Astrocyte (in vitro differentiated cells and primary cell): ENCODE results near the gene SH3BP4. TPM values are rescaled to one million over a fixed set of nuclear protein-coding genes. Genes with fewer than 3 reads are reported as not detected.

Experiments used
- DNase-seq: peaks from one replicate; pipeline ENCODE4 v3.0.0-alpha.2; 2010; ENCODE audit warnings: low read depth
- FAIRE-seq: peaks from 2 replicates; lab custom pipeline; 2011; peaks lifted over from hg19 to GRCh38; lab: Jason Lieb, UNC
- H2AFZ ChIP-seq: 2 replicates; pipeline ENCODE4 v1.6.0; 2012; ENCODE audit warnings: low read depth, low read length, inconsistent platforms
- H3K27ac ChIP-seq: 2 replicates; pipeline ENCODE4 v1.5.1; 2011; ENCODE audit warnings: low read depth, low read length, inconsistent platforms
- H3K27me3 ChIP-seq: 2 replicates; pipeline ENCODE4 v1.6.0; 2011; ENCODE audit warnings: low read length, inconsistent platforms; ENCODE audit not compliant: insufficient read depth
- H3K36me3 ChIP-seq: 2 replicates; pipeline ENCODE4 v1.5.1; 2011; ENCODE audit warnings: low read length, inconsistent platforms; ENCODE audit not compliant: insufficient read depth
- H3K4me1 ChIP-seq: 2 replicates; pipeline ENCODE4 v1.5.1; 2011; ENCODE audit warnings: low read length, inconsistent platforms; ENCODE audit not compliant: insufficient read depth
- H3K4me2 ChIP-seq: 2 replicates; pipeline ENCODE4 v1.6.0; 2012; ENCODE audit warnings: low read length, inconsistent platforms
- H3K4me3 ChIP-seq: 2 replicates; pipeline ENCODE4 v1.5.1; 2011; ENCODE audit warnings: low read depth, mild to moderate bottlenecking, low read length, inconsistent platforms; ENCODE audit not compliant: insufficient read depth
- H3K79me2 ChIP-seq: 2 replicates; pipeline ENCODE4 v1.6.0; 2012; ENCODE audit warnings: mild to moderate bottlenecking, low read length, inconsistent platforms; ENCODE audit not compliant: insufficient read depth
- H3K9ac ChIP-seq: 2 replicates; pipeline ENCODE4 v1.6.0; 2012; ENCODE audit warnings: mild to moderate bottlenecking, low read length, inconsistent platforms
- H3K9me3 ChIP-seq: 2 replicates; pipeline ENCODE4 v1.5.1; 2012; ENCODE audit warnings: low read depth, mild to moderate bottlenecking, low read length, inconsistent platforms; ENCODE audit not compliant: insufficient read depth
- H4K20me1 ChIP-seq: 2 replicates; pipeline ENCODE4 v1.6.0; 2012; ENCODE audit warnings: low read length, inconsistent platforms; ENCODE audit not compliant: insufficient read depth
- H3K27ac Mint-ChIP-seq: one replicate; pipeline ENCODE4 v1.8.0; 2021; ENCODE audit warnings: mild to moderate bottlenecking, mixed read lengths; ENCODE audit not compliant: unreplicated experiment
- H3K27me3 Mint-ChIP-seq: one replicate; pipeline ENCODE4 v1.8.0; 2021; ENCODE audit warnings: low read depth, mixed read lengths; ENCODE audit not compliant: unreplicated experiment
- H3K36me3 Mint-ChIP-seq: one replicate; pipeline ENCODE4 v1.8.0; 2021; ENCODE audit warnings: low read depth, mixed read lengths; ENCODE audit not compliant: unreplicated experiment
- H3K4me1 Mint-ChIP-seq: one replicate; pipeline ENCODE4 v1.8.0; 2021; ENCODE audit warnings: low read depth, mixed read lengths; ENCODE audit not compliant: unreplicated experiment
- H3K4me3 Mint-ChIP-seq: one replicate; pipeline ENCODE4 v1.8.0; 2021; ENCODE audit warnings: mild to moderate bottlenecking, moderate library complexity, mixed read lengths; ENCODE audit not compliant: unreplicated experiment
- H3K9me3 Mint-ChIP-seq: one replicate; pipeline ENCODE4 v1.8.0; 2021; ENCODE audit warnings: mild to moderate bottlenecking, mixed read lengths; ENCODE audit not compliant: unreplicated experiment
- CTCF ChIP-seq: IDR thresholded peaks from 2 replicates; pipeline ENCODE4 v1.5.1; 2011; ENCODE audit warnings: low read depth, mild to moderate bottlenecking, inconsistent platforms, low read length, moderate library complexity; ENCODE audit not compliant: insufficient read depth
- EZH2 ChIP-seq: IDR thresholded peaks from 2 replicates; pipeline ENCODE4 v1.6.1; 2012; ENCODE audit warnings: mild to moderate bottlenecking, low read length, inconsistent platforms; ENCODE audit not compliant: insufficient read depth
- total RNA-seq: library from RNA; stranded (reverse); gene quantifications from 2 replicates; pipeline ENCODE4 v1.2.1, GENCODE V29; 2021

Gene SH3BP4
- total RNA-seq, 1 donor from 2014 or later = 127 TPM

GRCh38 chr2:234966340-234966739 is 14.5 kb downstream of the SH3BP4 start:
- Mint-ChIP-seq H3K4me3 (no peak overlapping the region), H3K9me3 (no peaks in the 10 kb centered on the region), H3K36me3 (peaks cover 20% of the 10 kb centered on the region), H3K4me1 (peaks cover 69% of the 10 kb centered on the region), H3K27me3 (no peaks in the 10 kb centered on the region), H3K27ac (no peak overlapping the region)
- Histone ChIP-seq H4K20me1 (peaks cover 98% of the 10 kb centered on the region), H3K4me3 (no peak overlapping the region), H3K9me3 (no peaks in the 10 kb centered on the region), H3K27me3 (no peaks in the 10 kb centered on the region), H3K27ac (no peak overlapping the region), H3K4me2 (no peak overlapping the region), H3K4me1 (peaks cover 59% of the 10 kb centered on the region), H2AFZ (no peak overlapping the region), H3K36me3 (peaks cover 7% of the 10 kb centered on the region), H3K79me2 (peaks cover 100% of the 10 kb centered on the region), H3K9ac (no peak overlapping the region)
- DNase-seq (no peak), FAIRE-seq (no peak)
- TF ChIP-seq CTCF (no peak), EZH2 (no peak)

- FAIRE-seq (no peak), DNase-seq (no peak)
- TF ChIP-seq CTCF (no peak), EZH2 (no peak)
- H3K27ac Mint-ChIP-seq = no peak overlapping the region
- peaks cover 22% of the 10 kb centered on the region for H3K36me3 Mint-ChIP-seq
- H3K79me2 ChIP-seq = peaks cover 99% of the 10 kb centered on the region
- H3K36me3 ChIP-seq = peaks cover 7% of the 10 kb centered on the region
- H3K27ac ChIP-seq = no peak overlapping the region
- H3K27me3 ChIP-seq = no peaks in the 10 kb centered on the region
- H2AFZ ChIP-seq = no peak overlapping the region
- no peaks in the 10 kb centered on the region for H3K9me3 Mint-ChIP-seq
- no peak overlapping the region for H3K4me3 ChIP-seq
- no peaks in the 10 kb centered on the region for H3K9me3 ChIP-seq
- H3K4me1 Mint-ChIP-seq = peaks cover 70% of the 10 kb centered on the region
- peaks cover 99% of the 10 kb centered on the region for H4K20me1 ChIP-seq
- H3K27me3 Mint-ChIP-seq = no peaks in the 10 kb centered on the region
- H3K9ac ChIP-seq = no peak overlapping the region
- no peak overlapping the region for H3K4me3 Mint-ChIP-seq
- no peak overlapping the region for H3K4me2 ChIP-seq
- peaks cover 66% of the 10 kb centered on the region for H3K4me1 ChIP-seq
These were observed 15.5 kb downstream of the SH3BP4 start for GRCh38 chr2:234967201-234967869.

- Histone ChIP-seq H3K4me2 (no peak overlapping the region), H3K27ac (no peak overlapping the region), H3K27me3 (no peaks in the 10 kb centered on the region), H3K79me2 (peaks cover 99% of the 10 kb centered on the region), H2AFZ (no peak overlapping the region), H3K36me3 (peaks cover 7% of the 10 kb centered on the region), H3K4me3 (no peak overlapping the region), H3K9me3 (no peaks in the 10 kb centered on the region), H3K9ac (no peak overlapping the region), H4K20me1 (peaks cover 99% of the 10 kb centered on the region), H3K4me1 (peaks cover 71% of the 10 kb centered on the region)
- Mint-ChIP-seq H3K4me3 (no peak overlapping the region), H3K27ac (no peak overlapping the region), H3K9me3 (no peaks in the 10 kb centered on the region), H3K27me3 (no peaks in the 10 kb centered on the region), H3K36me3 (peaks cover 24% of the 10 kb centered on the region), H3K4me1 (peaks cover 73% of the 10 kb centered on the region)
- DNase-seq = no peak
- no peak for TF ChIP-seq EZH2
- FAIRE-seq = no peak
These were observed 16.0 kb downstream of the SH3BP4 start for GRCh38 chr2:234967870-234968208.
